ENCODE results near the gene FGF22.

GRCh38 chr19:680287-681028 lies 40.8 kb downstream of the FGF22 start:
- TF ChIP-seq, protein P1, sequence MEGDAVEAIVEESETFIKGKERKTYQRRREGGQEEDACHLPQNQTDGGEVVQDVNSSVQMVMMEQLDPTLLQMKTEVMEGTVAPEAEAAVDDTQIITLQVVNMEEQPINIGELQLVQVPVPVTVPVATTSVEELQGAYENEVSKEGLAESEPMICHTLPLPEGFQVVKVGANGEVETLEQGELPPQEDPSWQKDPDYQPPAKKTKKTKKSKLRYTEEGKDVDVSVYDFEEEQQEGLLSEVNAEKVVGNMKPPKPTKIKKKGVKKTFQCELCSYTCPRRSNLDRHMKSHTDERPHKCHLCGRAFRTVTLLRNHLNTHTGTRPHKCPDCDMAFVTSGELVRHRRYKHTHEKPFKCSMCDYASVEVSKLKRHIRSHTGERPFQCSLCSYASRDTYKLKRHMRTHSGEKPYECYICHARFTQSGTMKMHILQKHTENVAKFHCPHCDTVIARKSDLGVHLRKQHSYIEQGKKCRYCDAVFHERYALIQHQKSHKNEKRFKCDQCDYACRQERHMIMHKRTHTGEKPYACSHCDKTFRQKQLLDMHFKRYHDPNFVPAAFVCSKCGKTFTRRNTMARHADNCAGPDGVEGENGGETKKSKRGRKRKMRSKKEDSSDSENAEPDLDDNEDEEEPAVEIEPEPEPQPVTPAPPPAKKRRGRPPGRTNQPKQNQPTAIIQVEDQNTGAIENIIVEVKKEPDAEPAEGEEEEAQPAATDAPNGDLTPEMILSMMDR (IDR thresholded peaks at IDR 0.05): peak; percentile 56
- no peak for TF ChIP-seq EZH2 (IDR thresholded peaks at IDR 0.05; ENCODE audit: borderline replicate concordance, insufficient read depth, low read depth, low read length, poor library complexity, severe bottlenecking)

All from B cell (primary cell).